ENCODE data around the gene GJD4.

Gene GJD4

DNA sequence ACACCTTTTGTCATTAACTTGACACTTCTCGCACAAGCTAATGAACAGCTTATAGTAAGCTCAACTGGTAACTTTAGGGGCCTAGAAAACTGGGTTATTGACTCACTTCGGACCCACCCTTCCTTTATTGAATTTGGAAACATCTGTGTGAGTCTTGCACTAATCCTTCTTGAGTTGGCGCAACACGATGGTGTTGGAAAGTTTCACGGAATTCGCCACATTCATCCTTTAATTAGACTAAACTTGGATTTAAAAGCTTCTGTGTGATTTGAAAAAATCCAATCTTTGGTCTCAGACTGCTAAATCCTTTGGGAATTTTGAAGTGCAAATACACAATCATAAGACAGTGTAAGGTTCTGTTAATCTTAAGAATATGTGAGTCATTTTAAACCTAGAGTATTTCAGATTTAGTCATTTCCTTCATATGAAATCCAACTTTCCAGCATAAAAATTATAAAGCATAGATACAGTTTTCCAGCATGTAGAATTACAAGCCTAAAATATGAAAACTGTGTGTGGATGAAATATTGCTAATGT is 21.9 kb downstream of the GJD4 start:
- DNase-seq (ENCODE audit: low spot score): no peak
- in situ Hi-C loops (cut with MboI; ENCODE audit: low sequenced_read_pairs, unreplicated experiment): no loop called here
- no peak for TF ChIP-seq CTCF (IDR thresholded peaks at IDR 0.05; ENCODE audit: borderline replicate concordance, control extremely low read depth, extremely low read depth, insufficient read depth, missing control alignments)

DNA sequence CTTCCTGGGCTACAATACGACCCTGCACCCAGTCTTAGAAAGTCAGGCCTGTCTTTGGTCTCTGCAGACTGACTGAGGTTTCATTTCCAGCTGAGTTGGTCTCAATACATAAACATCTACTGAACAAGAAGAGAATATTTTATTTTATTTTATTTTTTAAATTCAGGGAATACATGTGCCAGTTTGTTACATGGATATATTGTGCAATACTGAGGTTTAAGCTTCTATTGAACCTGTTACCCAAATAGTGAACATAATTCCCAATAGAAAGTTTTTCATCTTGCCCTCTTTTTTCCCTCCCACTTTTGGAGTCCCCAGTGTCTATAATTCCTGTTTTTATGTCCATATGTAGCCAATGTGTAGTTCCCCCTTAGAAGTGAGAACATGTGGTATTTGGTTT is 26.3 kb downstream of the GJD4 start:
- in situ Hi-C loops (cut with MboI; ENCODE audit: low sequenced_read_pairs, unreplicated experiment): no loop called here
- DNase-seq (ENCODE audit: low spot score): no peak
- TF ChIP-seq CTCF (IDR thresholded peaks at IDR 0.05; ENCODE audit: borderline replicate concordance, control extremely low read depth, extremely low read depth, insufficient read depth, missing control alignments): no peak

- no peak for TF ChIP-seq CTCF (IDR thresholded peaks at IDR 0.05; ENCODE audit: borderline replicate concordance, control extremely low read depth, extremely low read depth, insufficient read depth, missing control alignments)
- no peak for DNase-seq (ENCODE audit: low spot score)
- in situ Hi-C loops (cut with MboI; ENCODE audit: low sequenced_read_pairs, unreplicated experiment): no loop called here
Observed at GRCh38 chr10:35632027-35632426, 26.9 kb downstream of the GJD4 start.

GRCh38 chr10:35633006-35633980 is 28.2 kb downstream of the GJD4 start:
- no peak for DNase-seq (ENCODE audit: low spot score)
- in situ Hi-C loops (cut with MboI; ENCODE audit: low sequenced_read_pairs, unreplicated experiment): no loop called here

GRCh38 chr10:35635576-35635975 is 30.4 kb downstream of the GJD4 start:
- peak; percentile 60 for DNase-seq (ENCODE audit: low spot score)
- TF ChIP-seq CTCF (IDR thresholded peaks at IDR 0.05; ENCODE audit: borderline replicate concordance, control extremely low read depth, extremely low read depth, insufficient read depth, missing control alignments): peak; percentile 70
- in situ Hi-C loops (cut with MboI; ENCODE audit: low sequenced_read_pairs, unreplicated experiment): loop anchor here (5.0 kb wide), 1 partner anchor 1237 kb away; no protein-coding TSS in a partner anchor

More at GRCh38 chr10:35633006-35633980, 28.2 kb downstream of the GJD4 start:
- no peak for TF ChIP-seq CTCF (IDR thresholded peaks at IDR 0.05; ENCODE audit: borderline replicate concordance, control extremely low read depth, extremely low read depth, insufficient read depth, missing control alignments)

GRCh38 chr10:35636956-35637355 is 31.8 kb downstream of the GJD4 start:
- TF ChIP-seq CTCF (IDR thresholded peaks at IDR 0.05; ENCODE audit: borderline replicate concordance, control extremely low read depth, extremely low read depth, insufficient read depth, missing control alignments): no peak
- in situ Hi-C loops (cut with MboI; ENCODE audit: low sequenced_read_pairs, unreplicated experiment): loop anchor here (5.0 kb wide), 1 partner anchor 1235 kb away; no protein-coding TSS in a partner anchor
- no peak for DNase-seq (ENCODE audit: low spot score)
